ENCODE data around the gene SLC30A7. TPM values are rescaled to one million over a fixed set of nuclear protein-coding genes. Genes with fewer than 3 reads are reported as not detected.
A peak's percentile ranks its signal among the peaks of the same experiment; 100 is the strongest.

Gene SLC30A7
- total RNA-seq, 1 experiment from 2014 or later, result 20.7 TPM

DNA sequence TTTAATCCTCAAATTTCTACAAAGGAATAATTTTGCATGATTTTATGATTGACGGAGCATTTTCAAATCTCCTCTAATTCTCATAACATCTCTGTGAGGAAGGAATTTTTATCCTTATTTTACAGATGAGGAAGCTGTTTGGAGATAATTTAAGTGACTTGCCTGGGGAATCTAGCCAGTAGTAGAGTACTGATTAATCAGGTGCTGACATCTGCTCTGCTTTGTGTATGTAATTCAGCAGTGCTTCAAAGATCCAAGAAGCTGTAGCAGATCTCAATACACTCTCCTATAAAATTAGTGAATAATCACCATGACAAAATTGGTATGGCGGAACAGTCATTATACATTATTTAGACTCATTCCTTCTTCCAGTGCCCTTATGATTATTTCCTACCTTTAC lies 83.7 kb downstream of the SLC30A7 start:
- peaks cover 17% of the 10 kb centered on the region for H3K36me3 Mint-ChIP-seq
- H3K4me3 Mint-ChIP-seq, result no peak overlapping the region
- H3K27ac Mint-ChIP-seq, result no peak overlapping the region
- ChIA-PET POLR2A (no interaction called here), CTCF (no interaction called here)
- TF ChIP-seq, protein P1, sequence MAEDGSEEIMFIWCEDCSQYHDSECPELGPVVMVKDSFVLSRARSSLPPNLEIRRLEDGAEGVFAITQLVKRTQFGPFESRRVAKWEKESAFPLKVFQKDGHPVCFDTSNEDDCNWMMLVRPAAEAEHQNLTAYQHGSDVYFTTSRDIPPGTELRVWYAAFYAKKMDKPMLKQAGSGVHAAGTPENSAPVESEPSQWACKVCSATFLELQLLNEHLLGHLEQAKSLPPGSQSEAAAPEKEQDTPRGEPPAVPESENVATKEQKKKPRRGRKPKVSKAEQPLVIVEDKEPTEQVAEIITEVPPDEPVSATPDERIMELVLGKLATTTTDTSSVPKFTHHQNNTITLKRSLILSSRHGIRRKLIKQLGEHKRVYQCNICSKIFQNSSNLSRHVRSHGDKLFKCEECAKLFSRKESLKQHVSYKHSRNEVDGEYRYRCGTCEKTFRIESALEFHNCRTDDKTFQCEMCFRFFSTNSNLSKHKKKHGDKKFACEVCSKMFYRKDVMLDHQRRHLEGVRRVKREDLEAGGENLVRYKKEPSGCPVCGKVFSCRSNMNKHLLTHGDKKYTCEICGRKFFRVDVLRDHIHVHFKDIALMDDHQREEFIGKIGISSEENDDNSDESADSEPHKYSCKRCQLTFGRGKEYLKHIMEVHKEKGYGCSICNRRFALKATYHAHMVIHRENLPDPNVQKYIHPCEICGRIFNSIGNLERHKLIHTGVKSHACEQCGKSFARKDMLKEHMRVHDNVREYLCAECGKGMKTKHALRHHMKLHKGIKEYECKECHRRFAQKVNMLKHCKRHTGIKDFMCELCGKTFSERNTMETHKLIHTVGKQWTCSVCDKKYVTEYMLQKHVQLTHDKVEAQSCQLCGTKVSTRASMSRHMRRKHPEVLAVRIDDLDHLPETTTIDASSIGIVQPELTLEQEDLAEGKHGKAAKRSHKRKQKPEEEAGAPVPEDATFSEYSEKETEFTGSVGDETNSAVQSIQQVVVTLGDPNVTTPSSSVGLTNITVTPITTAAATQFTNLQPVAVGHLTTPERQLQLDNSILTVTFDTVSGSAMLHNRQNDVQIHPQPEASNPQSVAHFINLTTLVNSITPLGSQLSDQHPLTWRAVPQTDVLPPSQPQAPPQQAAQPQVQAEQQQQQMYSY (CRISPR knock-in tag; IDR thresholded peaks at IDR 0.05), result no peak
- no peak for TF ChIP-seq ATF1 (CRISPR knock-in tag; IDR thresholded peaks at IDR 0.05)
- ATAC-seq, result no peak
- no peaks in the 10 kb centered on the region for H3K27me3 Mint-ChIP-seq (ENCODE audit: low read depth)
- no peak for DNase-seq (ENCODE audit: low spot score)
- H3K4me1 Mint-ChIP-seq, result peaks cover 14% of the 10 kb centered on the region
- H3K9me3 Mint-ChIP-seq, result no peaks in the 10 kb centered on the region

DNA sequence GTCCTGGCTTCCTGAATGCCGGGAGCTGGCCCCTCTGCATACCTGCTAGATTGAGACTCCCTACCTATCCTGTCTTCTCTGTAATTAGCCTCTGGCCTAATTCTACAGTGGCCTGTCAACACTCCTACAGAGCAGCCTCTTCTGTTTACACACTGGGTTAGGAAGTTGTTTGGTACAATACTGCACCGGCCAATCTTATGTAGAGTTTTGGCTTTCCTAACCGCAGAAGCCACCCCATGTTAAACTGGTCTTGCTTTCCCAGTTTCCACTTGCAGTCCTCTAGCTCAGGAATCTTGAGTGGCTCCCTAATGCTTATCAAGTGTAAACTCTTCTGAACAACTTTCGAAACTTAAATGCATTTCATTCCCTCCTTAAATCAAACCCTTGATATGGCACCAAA lies 86.9 kb downstream of the SLC30A7 start:
- POLR2A ChIA-PET, result no interaction called here
- peak overlapping the region; percentile 52 for H3K27ac Mint-ChIP-seq

DNA sequence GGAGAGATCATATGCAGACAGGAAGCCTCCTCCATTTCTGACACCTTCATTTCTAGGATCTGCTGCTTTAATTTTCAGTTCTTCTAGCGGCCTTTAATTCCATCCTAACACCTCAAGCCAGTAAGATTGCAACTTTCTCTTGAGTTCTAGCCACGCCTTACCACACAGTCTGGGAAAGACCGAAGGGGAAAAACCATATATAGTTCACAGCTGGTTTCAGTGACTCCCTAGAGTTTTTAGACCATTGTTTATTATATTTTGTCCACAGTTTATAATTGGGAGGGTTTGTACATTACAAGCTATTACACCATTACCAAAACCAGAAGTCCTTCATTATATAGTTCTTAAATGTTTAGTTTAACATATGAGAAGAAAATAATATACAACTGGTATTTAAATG lies 92.2 kb downstream of the SLC30A7 start:
- no peak overlapping the region for H3K27ac Mint-ChIP-seq
- no peaks in the 10 kb centered on the region for H3K9me3 Mint-ChIP-seq
- peaks cover 4% of the 10 kb centered on the region; the same call in 1 of the 2 replicates for H3K4me1 Mint-ChIP-seq
- ATAC-seq, result no peak
- no peak for DNase-seq (ENCODE audit: low spot score)
- POLR2A ChIA-PET, result no interaction called here
- no peak overlapping the region for H3K4me3 Mint-ChIP-seq
- CTCF ChIA-PET, result interaction anchor here (1.3 kb wide), 1 partner anchor 251 kb away, joined by 5 read pairs; no protein-coding TSS in a partner anchor
- peaks cover 28% of the 10 kb centered on the region for H3K36me3 Mint-ChIP-seq
- no peaks in the 10 kb centered on the region for H3K27me3 Mint-ChIP-seq (ENCODE audit: low read depth)
- TF ChIP-seq, protein P2, sequence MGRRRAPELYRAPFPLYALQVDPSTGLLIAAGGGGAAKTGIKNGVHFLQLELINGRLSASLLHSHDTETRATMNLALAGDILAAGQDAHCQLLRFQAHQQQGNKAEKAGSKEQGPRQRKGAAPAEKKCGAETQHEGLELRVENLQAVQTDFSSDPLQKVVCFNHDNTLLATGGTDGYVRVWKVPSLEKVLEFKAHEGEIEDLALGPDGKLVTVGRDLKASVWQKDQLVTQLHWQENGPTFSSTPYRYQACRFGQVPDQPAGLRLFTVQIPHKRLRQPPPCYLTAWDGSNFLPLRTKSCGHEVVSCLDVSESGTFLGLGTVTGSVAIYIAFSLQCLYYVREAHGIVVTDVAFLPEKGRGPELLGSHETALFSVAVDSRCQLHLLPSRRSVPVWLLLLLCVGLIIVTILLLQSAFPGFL (CRISPR knock-in tag; IDR thresholded peaks at IDR 0.05; ENCODE audit: borderline replicate concordance), result no peak
- no peak for TF ChIP-seq ZNF671 (CRISPR knock-in tag; IDR thresholded peaks at IDR 0.05)
- TF ChIP-seq, protein P3, sequence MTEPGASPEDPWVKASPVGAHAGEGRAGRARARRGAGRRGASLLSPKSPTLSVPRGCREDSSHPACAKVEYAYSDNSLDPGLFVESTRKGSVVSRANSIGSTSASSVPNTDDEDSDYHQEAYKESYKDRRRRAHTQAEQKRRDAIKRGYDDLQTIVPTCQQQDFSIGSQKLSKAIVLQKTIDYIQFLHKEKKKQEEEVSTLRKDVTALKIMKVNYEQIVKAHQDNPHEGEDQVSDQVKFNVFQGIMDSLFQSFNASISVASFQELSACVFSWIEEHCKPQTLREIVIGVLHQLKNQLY (CRISPR knock-in tag; IDR thresholded peaks at IDR 0.05), result no peak
- no peak for TF ChIP-seq FOXP1 (CRISPR knock-in tag; IDR thresholded peaks at IDR 0.05; ENCODE audit: borderline replicate concordance)
- TF ChIP-seq, protein P4, sequence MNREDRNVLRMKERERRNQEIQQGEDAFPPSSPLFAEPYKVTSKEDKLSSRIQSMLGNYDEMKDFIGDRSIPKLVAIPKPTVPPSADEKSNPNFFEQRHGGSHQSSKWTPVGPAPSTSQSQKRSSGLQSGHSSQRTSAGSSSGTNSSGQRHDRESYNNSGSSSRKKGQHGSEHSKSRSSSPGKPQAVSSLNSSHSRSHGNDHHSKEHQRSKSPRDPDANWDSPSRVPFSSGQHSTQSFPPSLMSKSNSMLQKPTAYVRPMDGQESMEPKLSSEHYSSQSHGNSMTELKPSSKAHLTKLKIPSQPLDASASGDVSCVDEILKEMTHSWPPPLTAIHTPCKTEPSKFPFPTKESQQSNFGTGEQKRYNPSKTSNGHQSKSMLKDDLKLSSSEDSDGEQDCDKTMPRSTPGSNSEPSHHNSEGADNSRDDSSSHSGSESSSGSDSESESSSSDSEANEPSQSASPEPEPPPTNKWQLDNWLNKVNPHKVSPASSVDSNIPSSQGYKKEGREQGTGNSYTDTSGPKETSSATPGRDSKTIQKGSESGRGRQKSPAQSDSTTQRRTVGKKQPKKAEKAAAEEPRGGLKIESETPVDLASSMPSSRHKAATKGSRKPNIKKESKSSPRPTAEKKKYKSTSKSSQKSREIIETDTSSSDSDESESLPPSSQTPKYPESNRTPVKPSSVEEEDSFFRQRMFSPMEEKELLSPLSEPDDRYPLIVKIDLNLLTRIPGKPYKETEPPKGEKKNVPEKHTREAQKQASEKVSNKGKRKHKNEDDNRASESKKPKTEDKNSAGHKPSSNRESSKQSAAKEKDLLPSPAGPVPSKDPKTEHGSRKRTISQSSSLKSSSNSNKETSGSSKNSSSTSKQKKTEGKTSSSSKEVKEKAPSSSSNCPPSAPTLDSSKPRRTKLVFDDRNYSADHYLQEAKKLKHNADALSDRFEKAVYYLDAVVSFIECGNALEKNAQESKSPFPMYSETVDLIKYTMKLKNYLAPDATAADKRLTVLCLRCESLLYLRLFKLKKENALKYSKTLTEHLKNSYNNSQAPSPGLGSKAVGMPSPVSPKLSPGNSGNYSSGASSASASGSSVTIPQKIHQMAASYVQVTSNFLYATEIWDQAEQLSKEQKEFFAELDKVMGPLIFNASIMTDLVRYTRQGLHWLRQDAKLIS (CRISPR knock-in tag; IDR thresholded peaks at IDR 0.05; ENCODE audit: borderline replicate concordance), result no peak
- no peak for TF ChIP-seq NR1H2 (CRISPR knock-in tag; IDR thresholded peaks at IDR 0.05)
- no peak for TF ChIP-seq JAZF1 (CRISPR knock-in tag; IDR thresholded peaks at IDR 0.05)
- TF ChIP-seq, protein P5, sequence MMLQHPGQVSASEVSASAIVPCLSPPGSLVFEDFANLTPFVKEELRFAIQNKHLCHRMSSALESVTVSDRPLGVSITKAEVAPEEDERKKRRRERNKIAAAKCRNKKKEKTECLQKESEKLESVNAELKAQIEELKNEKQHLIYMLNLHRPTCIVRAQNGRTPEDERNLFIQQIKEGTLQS (CRISPR knock-in tag; conservative IDR thresholded peaks at IDR 0.05), result no peak

More for the DNA sequence above, 86.9 kb downstream of the SLC30A7 start:
- DNase-seq (ENCODE audit: low spot score), result no peak
- H3K27me3 Mint-ChIP-seq (ENCODE audit: low read depth), result no peaks in the 10 kb centered on the region
- CTCF ChIA-PET, result no interaction called here
- peaks cover 14% of the 10 kb centered on the region for H3K4me1 Mint-ChIP-seq
- no peak overlapping the region for H3K4me3 Mint-ChIP-seq
- ATAC-seq, result peak; percentile 80
- TF ChIP-seq NFATC4 (CRISPR knock-in tag; IDR thresholded peaks at IDR 0.05) (no peak), NR3C1 (CRISPR knock-in tag; conservative IDR thresholded peaks at IDR 0.05; ENCODE audit: low read depth) (no peak), TEAD1 (CRISPR knock-in tag; IDR thresholded peaks at IDR 0.05) (no peak), HMGA2 (CRISPR knock-in tag; IDR thresholded peaks at IDR 0.05) (no peak)
- TF ChIP-seq, protein P6, sequence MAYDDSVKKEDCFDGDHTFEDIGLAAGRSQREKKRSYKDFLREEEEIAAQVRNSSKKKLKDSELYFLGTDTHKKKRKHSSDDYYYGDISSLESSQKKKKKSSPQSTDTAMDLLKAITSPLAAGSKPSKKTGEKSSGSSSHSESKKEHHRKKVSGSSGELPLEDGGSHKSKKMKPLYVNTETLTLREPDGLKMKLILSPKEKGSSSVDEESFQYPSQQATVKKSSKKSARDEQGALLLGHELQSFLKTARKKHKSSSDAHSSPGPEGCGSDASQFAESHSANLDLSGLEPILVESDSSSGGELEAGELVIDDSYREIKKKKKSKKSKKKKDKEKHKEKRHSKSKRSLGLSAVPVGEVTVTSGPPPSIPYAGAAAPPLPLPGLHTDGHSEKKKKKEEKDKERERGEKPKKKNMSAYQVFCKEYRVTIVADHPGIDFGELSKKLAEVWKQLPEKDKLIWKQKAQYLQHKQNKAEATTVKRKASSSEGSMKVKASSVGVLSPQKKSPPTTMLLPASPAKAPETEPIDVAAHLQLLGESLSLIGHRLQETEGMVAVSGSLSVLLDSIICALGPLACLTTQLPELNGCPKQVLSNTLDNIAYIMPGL (CRISPR knock-in tag; IDR thresholded peaks at IDR 0.05), result no peak
- TF ChIP-seq, protein P3 (CRISPR knock-in tag; IDR thresholded peaks at IDR 0.05), result no peak
- TF ChIP-seq, protein P7, sequence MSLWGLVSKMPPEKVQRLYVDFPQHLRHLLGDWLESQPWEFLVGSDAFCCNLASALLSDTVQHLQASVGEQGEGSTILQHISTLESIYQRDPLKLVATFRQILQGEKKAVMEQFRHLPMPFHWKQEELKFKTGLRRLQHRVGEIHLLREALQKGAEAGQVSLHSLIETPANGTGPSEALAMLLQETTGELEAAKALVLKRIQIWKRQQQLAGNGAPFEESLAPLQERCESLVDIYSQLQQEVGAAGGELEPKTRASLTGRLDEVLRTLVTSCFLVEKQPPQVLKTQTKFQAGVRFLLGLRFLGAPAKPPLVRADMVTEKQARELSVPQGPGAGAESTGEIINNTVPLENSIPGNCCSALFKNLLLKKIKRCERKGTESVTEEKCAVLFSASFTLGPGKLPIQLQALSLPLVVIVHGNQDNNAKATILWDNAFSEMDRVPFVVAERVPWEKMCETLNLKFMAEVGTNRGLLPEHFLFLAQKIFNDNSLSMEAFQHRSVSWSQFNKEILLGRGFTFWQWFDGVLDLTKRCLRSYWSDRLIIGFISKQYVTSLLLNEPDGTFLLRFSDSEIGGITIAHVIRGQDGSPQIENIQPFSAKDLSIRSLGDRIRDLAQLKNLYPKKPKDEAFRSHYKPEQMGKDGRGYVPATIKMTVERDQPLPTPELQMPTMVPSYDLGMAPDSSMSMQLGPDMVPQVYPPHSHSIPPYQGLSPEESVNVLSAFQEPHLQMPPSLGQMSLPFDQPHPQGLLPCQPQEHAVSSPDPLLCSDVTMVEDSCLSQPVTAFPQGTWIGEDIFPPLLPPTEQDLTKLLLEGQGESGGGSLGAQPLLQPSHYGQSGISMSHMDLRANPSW (CRISPR knock-in tag; conservative IDR thresholded peaks at IDR 0.05; ENCODE audit: low read depth), result no peak
- H3K36me3 Mint-ChIP-seq, result peaks cover 3% of the 10 kb centered on the region; the same call in 1 of the 2 replicates
- H3K9me3 Mint-ChIP-seq, result no peaks in the 10 kb centered on the region
